ENCODE measurements around the gene PLA2G12A.
"Not testable (repeated sequence)": the region's sequence is repeated elsewhere in the genome, so short reads cannot be mapped to it uniquely, and the experiment has no call there.

PLA2G12A gene

DNA sequence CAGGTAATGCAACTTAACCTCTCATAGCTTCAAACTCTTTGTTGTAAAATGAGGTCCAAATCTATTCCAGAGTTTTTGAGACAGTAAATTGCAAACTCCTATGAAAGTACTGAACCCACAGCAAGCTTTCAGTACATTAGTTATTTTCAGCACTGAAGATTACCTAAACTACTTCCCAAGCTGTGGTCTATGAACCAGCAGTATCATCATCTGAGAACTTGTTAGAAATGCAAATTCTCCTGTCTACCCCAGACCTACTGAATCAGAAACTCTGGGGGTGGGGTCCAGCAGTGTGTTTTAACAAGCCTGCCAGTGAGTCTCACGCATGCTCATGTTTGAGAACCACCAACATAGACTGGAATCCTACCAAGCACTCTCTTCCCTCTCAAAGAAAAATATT lies 20.9 kb downstream of the PLA2G12A start:
- Mint-ChIP-seq H3K9me3 (no peaks in the 10 kb centered on the region), H3K4me3 (no peak overlapping the region), H3K4me1 (peaks cover 2% of the 10 kb centered on the region in 2 donors), H3K27me3 (no peaks in the 10 kb centered on the region), H3K27ac (no peak overlapping the region), H3K36me3 (peaks cover 2 to 4% of the 10 kb centered on the region in 2 donors)
- DNase-seq, result no peak
- ATAC-seq (replicated peaks), result no peak

DNA sequence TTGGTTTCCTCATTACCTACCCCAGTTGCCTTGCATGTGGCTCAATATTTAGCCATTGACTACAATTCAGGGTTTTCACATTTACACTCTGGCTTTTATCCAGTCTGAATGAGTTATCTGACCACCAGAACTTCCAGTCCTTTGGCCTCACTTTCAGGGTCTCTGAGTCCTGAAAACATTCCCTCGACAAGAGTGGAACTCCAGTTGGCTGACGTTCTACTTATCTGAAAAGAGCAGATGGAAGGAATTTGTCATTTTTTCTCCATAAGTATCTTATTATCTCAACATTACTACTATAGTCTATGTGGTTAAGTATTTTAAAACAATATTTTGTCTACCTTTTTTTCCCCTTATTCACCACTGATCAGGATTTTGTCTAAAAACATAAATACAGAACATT lies 21.4 kb downstream of the PLA2G12A start:
- H3K4me1 Mint-ChIP-seq, result peaks cover 3 to 8% of the 10 kb centered on the region in 2 donors
- DNase-seq, result no peak
- H3K36me3 Mint-ChIP-seq, result peaks cover 2 to 4% of the 10 kb centered on the region in 2 donors
- H3K4me3 Mint-ChIP-seq, result no peak overlapping the region
- no peak for ATAC-seq (replicated peaks)
- H3K27me3 Mint-ChIP-seq, result no peaks in the 10 kb centered on the region
- no peaks in the 10 kb centered on the region for H3K9me3 Mint-ChIP-seq
- H3K27ac Mint-ChIP-seq, result no peak overlapping the region

DNA sequence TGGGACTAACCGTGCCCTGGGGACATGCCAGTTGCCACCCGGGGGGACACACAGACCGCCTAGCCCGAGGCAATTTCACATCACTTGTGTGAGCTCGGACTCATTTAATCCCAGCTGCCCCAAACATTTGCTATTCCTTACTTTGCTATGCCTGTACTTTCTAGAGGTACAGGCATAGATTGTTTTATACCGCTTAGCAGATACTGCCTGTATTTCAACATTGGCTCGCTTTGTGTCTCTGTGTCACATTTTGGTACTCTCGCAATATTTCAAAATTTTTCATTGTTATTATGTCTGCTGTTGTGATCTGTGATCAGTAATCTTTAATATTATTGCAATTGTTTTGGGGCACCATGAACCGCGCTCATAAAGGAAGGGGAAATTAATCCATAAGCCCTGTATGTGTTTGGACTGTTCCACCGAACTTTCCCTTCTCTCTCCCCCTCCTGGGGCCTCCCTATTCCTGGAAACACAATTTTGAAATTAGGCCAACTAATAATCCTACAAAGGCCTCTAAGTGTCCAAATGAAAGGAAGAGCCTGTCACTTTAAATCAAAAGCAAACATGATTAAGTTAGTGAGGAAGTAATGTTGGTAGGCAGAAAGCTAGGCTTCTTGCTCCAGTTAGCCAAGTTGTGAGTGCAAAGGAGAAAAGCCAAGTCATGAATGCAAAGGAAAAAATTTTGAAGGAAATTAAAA lies 26.1 kb downstream of the PLA2G12A start:
- Mint-ChIP-seq H3K36me3 (no peaks in the 10 kb centered on the region), H3K4me3 (peak overlapping the region; percentile 88 to 94), H3K27me3 (no peaks in the 10 kb centered on the region), H3K27ac (peak overlapping the region; percentile 86), H3K9me3 (no peaks in the 10 kb centered on the region), H3K4me1 (peaks cover 10 to 29% of the 10 kb centered on the region in 2 donors)
- DNase-seq, result no peak
- no peak for ATAC-seq (replicated peaks)

DNA sequence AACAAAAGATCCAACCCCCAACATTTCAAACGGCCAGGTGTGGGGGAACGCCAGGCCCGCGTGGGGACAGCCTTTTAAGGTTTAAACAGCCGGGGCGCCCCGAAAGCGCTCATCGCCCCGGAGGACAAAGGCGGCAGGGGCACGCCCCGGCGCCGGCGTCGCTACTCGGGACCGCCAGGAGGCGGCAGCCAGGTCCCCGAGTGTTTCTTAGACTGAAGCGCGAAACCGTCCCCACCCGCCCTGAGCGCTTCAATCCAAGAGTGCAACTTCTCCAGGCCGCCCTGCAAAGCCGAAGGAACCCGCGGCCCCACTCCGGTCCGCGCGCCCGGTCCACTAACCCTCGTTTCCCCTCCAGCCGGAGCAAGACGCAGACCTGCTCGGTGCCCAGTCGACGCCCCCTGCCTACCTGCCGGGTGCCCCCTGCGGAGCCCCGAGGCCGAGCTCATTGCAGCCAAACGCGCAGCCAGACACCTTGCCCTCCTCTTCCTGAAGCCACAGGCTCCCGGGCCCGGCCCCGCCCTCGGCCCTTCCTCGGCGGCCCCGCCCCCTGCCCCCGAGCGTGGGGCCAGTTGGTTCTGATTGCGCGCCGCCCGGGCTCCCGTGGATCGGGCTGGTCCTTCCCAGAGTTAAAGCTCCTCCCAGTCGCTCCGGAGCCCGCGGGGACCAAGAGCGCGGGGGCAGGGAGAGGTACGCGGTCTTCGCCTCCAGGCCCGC lies 26.8 kb downstream of the PLA2G12A start, which contains the start of gene CASP6:
TSS of gene CASP6 (minus strand) at position 496 of the 714 bp plus-strand sequence. CDS start at position 446, 50 bp downstream.
- H3K36me3 Mint-ChIP-seq, result no peaks in the 10 kb centered on the region
- H3K27me3 Mint-ChIP-seq, result no peaks in the 10 kb centered on the region
- peaks cover 10 to 29% of the 10 kb centered on the region in 2 donors for H3K4me1 Mint-ChIP-seq
- peak within 1 kb of the TSS; percentile 88 to 94 for H3K4me3 Mint-ChIP-seq
- ATAC-seq (replicated peaks) (peak; percentile 85 to 89), DNase-seq (peak; percentile 72)
- no peaks in the 10 kb centered on the region for H3K9me3 Mint-ChIP-seq
- H3K27ac Mint-ChIP-seq, result peak within 1 kb of the TSS; percentile 86

DNA sequence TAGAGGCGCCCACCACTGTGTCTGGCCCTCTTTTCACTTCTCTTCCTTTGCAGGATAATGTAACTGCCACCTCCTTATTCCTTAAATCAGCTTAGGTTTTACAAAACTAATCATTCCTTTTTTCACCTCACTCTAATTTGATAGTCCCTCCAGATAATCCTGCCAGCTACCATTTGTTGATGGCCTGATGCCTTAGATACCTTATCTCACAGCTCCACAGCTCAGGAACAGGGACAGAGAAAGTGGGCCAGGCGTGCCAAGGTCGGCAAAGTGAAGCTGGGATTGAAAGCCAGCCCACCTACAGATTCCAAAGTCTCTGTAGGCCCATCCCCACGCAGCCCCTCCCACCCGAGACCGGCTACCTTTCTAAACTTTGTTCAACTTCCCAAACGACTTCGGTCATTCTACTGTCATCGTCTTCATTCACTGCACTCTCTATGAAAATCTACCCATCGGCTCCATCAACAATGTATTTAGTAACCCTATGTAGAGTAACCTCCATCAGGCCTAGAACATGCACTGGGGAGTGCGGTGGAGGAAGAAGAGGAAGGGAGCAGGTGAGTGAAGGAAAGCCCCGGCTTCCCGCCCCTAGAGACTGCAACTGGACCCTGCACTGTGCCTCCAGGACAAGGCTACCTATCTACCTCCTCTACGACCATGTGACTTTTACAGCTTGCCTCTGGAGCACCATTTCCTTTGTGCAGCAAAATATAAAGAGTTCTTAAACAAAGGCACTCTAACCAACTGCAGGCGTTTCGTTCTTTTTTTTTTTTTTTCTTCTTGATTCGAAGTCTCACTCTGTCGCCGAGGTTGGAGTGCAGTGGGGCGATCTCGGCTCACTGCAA lies 28.1 kb downstream of the PLA2G12A start:
- H3K36me3 Mint-ChIP-seq, result peaks cover 6% of the 10 kb centered on the region in 2 donors
- H3K27me3 Mint-ChIP-seq, result no peaks in the 10 kb centered on the region
- no peaks in the 10 kb centered on the region for H3K9me3 Mint-ChIP-seq
- H3K4me1 Mint-ChIP-seq, result peaks cover 10 to 29% of the 10 kb centered on the region in 2 donors
- ATAC-seq (replicated peaks) (peak in 1 of 2 donors; percentile 1), DNase-seq (no peak)
- peak overlapping the region; percentile 86 for H3K27ac Mint-ChIP-seq
- peak overlapping the region; percentile 88 to 94 for H3K4me3 Mint-ChIP-seq

DNA sequence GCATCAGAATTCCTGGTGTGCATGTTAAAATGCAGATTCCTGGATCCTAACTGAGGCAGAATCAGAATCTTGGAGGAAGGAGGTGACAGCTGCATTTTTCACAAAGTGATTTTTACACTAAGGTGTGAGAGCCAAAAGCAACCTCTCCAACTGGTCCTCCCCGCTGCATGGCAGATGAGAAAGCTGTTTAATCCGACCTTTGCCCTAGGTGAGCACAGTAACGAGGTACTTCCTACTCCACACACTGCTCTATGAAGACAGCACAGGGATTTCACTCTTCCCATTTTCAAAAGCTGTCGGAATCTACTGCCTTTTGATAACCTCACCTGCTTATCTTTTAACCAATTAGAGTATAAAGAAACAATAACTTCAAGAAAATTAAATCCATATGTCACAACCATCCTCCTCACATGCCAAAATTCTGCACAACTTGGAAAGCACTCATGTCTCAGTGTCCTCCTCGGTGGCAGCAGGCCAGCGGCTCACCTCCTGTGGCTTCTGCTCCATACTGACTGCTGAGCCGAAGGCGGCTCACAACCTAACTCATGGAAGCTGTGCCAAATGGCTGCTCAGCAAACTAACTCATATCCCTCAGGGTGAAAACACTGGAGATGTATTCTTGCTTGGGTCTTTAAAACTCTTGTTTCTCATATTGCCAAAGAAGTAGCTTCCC lies 30.2 kb downstream of the PLA2G12A start:
- no peak overlapping the region for H3K27ac Mint-ChIP-seq
- H3K4me1 Mint-ChIP-seq, result peaks cover 10 to 29% of the 10 kb centered on the region in 2 donors
- no peak for DNase-seq
- no peaks in the 10 kb centered on the region for H3K27me3 Mint-ChIP-seq
- H3K9me3 Mint-ChIP-seq, result no peaks in the 10 kb centered on the region
- H3K36me3 Mint-ChIP-seq, result peaks cover 6% of the 10 kb centered on the region in 2 donors
- no peak overlapping the region for H3K4me3 Mint-ChIP-seq
- ATAC-seq (replicated peaks), result no peak

DNA sequence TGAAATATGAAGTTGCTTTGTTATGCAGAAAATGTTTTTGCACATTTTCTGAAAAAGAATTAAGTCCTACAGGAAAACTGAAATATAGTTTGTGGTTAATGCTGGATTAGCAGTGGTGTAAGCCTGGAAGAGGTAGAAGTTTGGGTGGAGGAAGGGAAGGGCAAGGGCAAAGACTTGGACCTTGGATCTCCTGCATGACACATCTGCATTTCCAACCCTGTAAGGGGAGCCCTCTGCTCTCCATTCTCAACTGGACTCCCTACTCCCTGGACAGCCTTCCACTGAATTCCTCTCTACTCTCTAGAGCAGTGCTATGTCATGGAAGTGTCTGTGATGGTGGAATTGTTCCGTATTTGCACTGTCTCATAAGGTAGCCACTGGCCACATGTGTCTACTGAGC lies 31.2 kb downstream of the PLA2G12A start:
- Mint-ChIP-seq H3K36me3 (peaks cover 6 to 10% of the 10 kb centered on the region in 2 donors), H3K27ac (no peak overlapping the region), H3K4me3 (no peak overlapping the region), H3K9me3 (no peaks in the 10 kb centered on the region), H3K27me3 (no peaks in the 10 kb centered on the region), H3K4me1 (peaks cover 7 to 23% of the 10 kb centered on the region in 2 donors)
- DNase-seq (no peak), ATAC-seq (replicated peaks) (no peak)

DNA sequence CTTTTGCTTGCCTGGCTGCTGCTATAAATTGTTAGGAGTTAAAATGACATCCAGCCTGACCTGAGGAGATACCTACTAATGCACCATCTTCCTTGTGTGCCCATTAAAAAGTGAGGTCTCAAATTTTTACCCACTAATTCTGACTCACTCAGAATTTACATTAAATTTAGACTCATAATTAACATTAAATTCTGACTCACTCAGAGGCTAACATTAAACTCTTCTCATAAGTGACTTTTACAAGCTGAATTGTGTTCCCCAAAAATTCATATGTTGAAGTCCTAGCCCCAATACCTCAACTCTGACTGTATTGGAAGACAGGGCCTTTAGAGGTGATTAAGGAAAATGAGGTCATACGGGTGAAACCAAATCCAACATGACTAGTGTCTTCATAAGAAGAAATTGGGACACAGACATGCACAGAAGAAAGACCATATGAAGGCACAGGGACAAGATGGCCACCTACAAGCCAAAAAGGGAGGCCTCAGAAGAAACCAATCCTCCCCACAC lies 38.4 kb downstream of the PLA2G12A start:
- Mint-ChIP-seq H3K9me3 (no peaks in the 10 kb centered on the region), H3K27ac (no peak overlapping the region), H3K4me1 (peaks cover 8 to 16% of the 10 kb centered on the region in 2 donors), H3K27me3 (no peaks in the 10 kb centered on the region), H3K4me3 (no peak overlapping the region), H3K36me3 (peaks cover 17 to 24% of the 10 kb centered on the region in 2 donors)
- peak in 1 of 2 donors; percentile 25 for ATAC-seq (replicated peaks)
- no peak for DNase-seq

DNA sequence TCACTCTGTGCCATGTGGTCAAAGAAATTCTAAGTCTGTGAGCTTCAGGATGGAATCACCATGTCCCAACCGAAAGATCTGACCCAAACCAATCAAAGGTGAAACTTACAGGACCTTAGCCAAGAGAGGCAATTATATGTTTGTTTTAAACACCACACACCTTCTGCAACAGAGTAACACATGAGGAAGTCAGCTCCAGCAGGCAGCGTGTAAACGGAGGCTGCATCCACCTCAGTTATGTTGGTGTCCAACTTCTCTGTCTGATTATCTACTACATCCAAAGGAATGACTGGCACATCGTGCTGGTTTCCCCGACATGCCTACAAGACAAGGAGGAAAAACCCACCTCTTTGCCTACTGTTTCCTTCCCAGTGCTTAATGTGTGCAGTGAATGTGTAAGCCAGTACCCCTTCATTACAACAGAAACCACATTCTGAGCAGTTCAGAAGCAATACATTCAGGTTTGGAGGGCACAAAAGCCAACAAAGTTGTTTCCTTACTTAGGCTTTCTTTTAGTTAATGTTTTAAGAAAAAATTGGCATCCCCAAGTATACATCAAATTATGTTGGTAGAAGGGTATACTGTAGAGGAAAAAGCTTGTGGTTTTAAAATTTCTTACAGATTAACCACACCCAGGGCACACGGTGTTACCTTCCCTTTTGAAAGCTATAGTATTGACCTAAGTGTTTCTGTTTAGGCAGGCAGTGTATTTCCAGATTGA lies 39.0 kb downstream of the PLA2G12A start:
- H3K9me3 Mint-ChIP-seq, result no peaks in the 10 kb centered on the region
- H3K4me3 Mint-ChIP-seq, result no peak overlapping the region
- peaks cover 18 to 24% of the 10 kb centered on the region in 2 donors for H3K36me3 Mint-ChIP-seq
- ATAC-seq (replicated peaks), result peak; percentile 66 to 73
- no peak overlapping the region for H3K27ac Mint-ChIP-seq
- DNase-seq, result no peak
- peaks cover 8 to 16% of the 10 kb centered on the region in 2 donors for H3K4me1 Mint-ChIP-seq
- H3K27me3 Mint-ChIP-seq, result no peaks in the 10 kb centered on the region

DNA sequence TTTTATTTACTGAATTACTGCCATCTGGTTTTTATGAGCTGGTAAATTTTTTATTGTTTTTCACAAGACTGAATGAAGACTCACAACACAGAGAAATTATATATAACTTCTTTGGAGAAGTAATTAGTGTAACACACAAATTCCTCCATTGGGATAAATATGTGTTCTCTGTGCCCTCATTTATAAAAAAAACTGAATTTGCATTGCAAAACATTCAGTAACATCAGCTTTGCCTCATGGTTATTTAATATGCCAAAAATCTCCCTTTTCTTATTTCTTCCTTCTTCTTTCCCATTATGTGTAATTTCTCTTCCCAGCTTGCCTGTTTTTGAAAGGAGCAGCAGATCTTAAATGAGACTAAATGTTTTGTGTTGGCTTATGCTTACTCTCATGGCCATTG lies 45.1 kb downstream of the PLA2G12A start:
- peaks cover 21 to 29% of the 10 kb centered on the region in 2 donors for H3K36me3 Mint-ChIP-seq
- H3K27me3 Mint-ChIP-seq, result no peaks in the 10 kb centered on the region
- H3K4me1 Mint-ChIP-seq, result peaks cover 9 to 21% of the 10 kb centered on the region in 2 donors
- H3K4me3 Mint-ChIP-seq, result no peak overlapping the region
- H3K9me3 Mint-ChIP-seq, result no peaks in the 10 kb centered on the region
- DNase-seq (no peak), ATAC-seq (replicated peaks) (no peak)
- H3K27ac Mint-ChIP-seq, result no peak overlapping the region

DNA sequence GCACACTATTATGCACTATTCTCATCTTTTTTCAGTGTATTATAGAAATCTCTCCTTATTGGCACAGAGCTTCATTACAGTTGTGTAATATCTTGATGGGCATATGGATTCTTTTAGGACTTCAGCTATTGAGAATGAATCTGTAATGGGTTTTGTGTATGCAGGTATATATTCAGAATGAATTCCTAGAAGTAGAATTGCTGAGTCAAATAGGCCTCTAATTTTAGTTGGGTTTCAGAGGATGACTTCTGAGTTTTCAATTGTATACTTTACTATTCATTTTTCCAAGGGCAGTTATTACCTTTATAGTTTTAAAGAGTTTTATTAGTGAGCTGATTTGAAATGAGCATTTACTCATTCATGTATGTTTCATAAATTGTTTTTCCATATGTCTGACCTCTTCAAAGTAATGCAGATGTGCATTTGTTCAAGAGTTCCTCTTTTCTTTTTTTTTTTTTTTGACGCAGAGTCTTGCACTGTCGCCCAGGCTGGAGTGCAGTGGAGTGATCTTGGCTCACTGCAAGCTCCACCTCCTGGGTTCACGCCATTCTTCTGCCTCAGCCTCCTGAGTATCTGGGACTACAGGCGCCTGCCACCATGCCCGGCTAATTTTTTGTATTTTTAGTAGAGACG lies 46.1 kb downstream of the PLA2G12A start:
- DNase-seq, result no peak
- Mint-ChIP-seq H3K4me1 (peaks cover 9 to 21% of the 10 kb centered on the region in 2 donors), H3K27me3 (no peaks in the 10 kb centered on the region), H3K27ac (peak overlapping the region; percentile 27), H3K9me3 (no peaks in the 10 kb centered on the region), H3K36me3 (peaks cover 26 to 29% of the 10 kb centered on the region in 2 donors), H3K4me3 (no peak overlapping the region)
- peak; percentile 89 to 91 for ATAC-seq (replicated peaks)

DNA sequence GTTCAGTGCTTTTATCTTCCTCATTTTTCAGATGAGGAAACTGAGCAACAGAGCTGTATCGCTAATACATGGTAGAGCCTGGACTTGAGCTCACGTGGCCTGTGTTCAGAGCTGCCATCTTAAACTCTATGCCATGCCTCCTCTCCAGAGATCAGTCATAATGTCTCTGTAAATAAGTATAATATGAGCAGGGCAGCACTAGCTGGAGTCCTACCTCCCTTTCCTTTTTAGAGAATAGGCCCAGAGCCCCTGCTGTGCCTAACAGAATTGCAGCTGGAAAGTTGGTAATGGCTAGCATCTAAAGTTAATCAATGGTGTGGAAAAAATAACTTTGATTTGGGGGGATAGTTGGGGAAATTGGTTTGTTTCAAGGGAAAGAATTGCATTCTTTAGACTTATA lies 47.0 kb downstream of the PLA2G12A start:
- peaks cover 9 to 21% of the 10 kb centered on the region in 2 donors for H3K4me1 Mint-ChIP-seq
- ATAC-seq (replicated peaks) (no peak), DNase-seq (no peak)
- H3K27ac Mint-ChIP-seq, result no peak overlapping the region
- H3K9me3 Mint-ChIP-seq, result no peaks in the 10 kb centered on the region
- peaks cover 29% of the 10 kb centered on the region in 2 donors for H3K36me3 Mint-ChIP-seq
- H3K27me3 Mint-ChIP-seq, result no peaks in the 10 kb centered on the region
- H3K4me3 Mint-ChIP-seq, result no peak overlapping the region

DNA sequence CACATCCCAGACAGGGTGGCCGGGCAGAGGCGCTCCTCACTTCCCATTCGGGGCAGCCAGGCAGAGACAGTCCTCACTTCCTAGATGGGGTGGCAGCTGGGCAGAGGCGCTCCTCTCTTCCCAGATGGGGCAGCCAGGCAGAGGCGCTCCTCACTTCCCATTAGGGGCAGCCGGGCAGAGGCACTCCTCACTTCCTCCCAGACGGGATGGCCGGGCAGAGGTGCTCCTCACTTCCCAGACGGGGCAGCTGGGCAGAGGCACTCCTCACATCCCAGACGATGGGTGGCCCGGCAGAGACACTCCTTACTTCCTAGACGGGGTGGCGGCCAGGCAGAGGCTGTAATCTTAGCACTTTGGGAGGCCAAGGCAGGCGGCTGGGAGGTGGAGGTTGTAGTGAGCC lies 50.9 kb downstream of the PLA2G12A start:
- not testable (repeated sequence) for DNase-seq; H3K27ac Mint-ChIP-seq; H3K9me3 Mint-ChIP-seq; H3K4me3 Mint-ChIP-seq; H3K27me3 Mint-ChIP-seq; ATAC-seq (replicated peaks)
- Mint-ChIP-seq H3K4me1 (peaks cover 8 to 12% of the 10 kb centered on the region in 2 donors), H3K36me3 (peaks cover 17 to 29% of the 10 kb centered on the region in 2 donors)

Measured in stimulated activated naive B cell treated with anti-CD40 and anti-IgM and Interleukin-4, amounts not matched to agents 10 μg/mL and 1 μg/mL and 100 μg/mL, for 72 hours (primary cell).